ENCODE measurements around the gene COG5. TPM values are rescaled to one million over a fixed set of nuclear protein-coding genes. Genes with fewer than 3 reads are reported as not detected.
A peak's percentile ranks its signal among the peaks of the same experiment; 100 is the strongest.

COG5 gene
- total RNA-seq, 2 donors from 2014 or later: 30.9 to 49.2 TPM

DNA sequence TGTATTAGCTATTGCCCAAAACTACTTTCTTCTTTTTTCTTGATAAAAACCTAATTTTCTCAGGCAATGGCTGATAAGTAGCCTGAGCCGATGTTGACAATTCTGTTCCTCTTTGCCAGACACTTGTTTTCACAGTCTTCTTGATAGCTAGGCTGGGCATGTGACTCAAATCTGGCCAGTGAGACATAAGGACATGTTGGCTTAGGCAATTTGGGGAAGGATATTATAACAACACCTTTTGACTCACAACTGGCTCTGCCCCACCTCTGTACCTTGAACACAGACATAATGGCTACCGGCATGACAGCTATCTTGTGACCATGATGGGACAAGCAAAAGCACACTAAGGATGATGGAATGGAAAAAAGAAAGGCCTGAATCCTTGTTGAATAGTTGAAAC lies 166.7 kb downstream of the COG5 start:
- Mint-ChIP-seq H3K9me3 (no peaks in the 10 kb centered on the region), H3K27ac (no peak overlapping the region)
- ATAC-seq: peak; percentile 33 to 59

GRCh38 chr7:107396081-107396480 lies 167.6 kb downstream of the COG5 start:
- H3K36me3 Mint-ChIP-seq: peaks cover 6% of the 10 kb centered on the region in 2 donors
- ATAC-seq (no peak), DNase-seq (ENCODE audit: low spot score in 2 of 2) (no peak)
- H3K9me3 Mint-ChIP-seq: no peaks in the 10 kb centered on the region
- no peak overlapping the region for H3K27ac Mint-ChIP-seq

More for the DNA sequence above, 166.7 kb downstream of the COG5 start:
- DNase-seq (ENCODE audit: low spot score in 2 of 2): no peak
- peaks cover 6% of the 10 kb centered on the region in 2 donors for H3K36me3 Mint-ChIP-seq

- Mint-ChIP-seq H3K27ac (no peak overlapping the region), H3K36me3 (peaks cover 6% of the 10 kb centered on the region in 2 donors), H3K9me3 (no peaks in the 10 kb centered on the region)
- no peak for DNase-seq (ENCODE audit: low spot score in 2 of 2)
- ATAC-seq: no peak
Measured at GRCh38 chr7:107394831-107395230, 168.9 kb downstream of the COG5 start.

- Mint-ChIP-seq H3K27ac (no peak overlapping the region), H3K36me3 (peaks cover under 1 to 2% of the 10 kb centered on the region in 2 donors), H3K9me3 (no peaks in the 10 kb centered on the region)
- DNase-seq (ENCODE audit: low spot score in 2 of 2) (no peak), ATAC-seq (no peak)
Measured at GRCh38 chr7:107394276-107394675, 169.4 kb downstream of the COG5 start.

DNA sequence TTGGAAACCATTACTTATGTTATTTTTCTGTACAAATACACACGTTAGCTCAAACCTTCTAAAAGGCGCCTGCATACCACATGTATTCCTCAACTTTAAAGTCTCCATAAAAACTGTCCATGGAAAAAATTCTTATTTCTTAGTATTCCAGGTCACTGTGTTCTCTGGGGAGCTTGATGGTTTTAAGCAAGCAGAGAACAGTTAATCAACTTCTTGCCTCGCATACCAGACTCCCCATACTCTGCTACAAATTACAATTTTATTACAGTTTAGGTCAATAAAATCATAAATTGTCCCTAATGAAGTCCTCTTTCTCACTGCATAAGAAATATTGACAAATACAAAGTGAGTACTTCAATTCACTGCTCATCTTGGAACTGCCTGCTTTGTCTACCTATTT lies 170.9 kb downstream of the COG5 start:
- H3K27ac Mint-ChIP-seq: no peak overlapping the region
- no peak for ATAC-seq
- H3K9me3 Mint-ChIP-seq: no peaks in the 10 kb centered on the region
- no peak for DNase-seq (ENCODE audit: low spot score in 2 of 2)
- H3K36me3 Mint-ChIP-seq: no peaks in the 10 kb centered on the region

DNA sequence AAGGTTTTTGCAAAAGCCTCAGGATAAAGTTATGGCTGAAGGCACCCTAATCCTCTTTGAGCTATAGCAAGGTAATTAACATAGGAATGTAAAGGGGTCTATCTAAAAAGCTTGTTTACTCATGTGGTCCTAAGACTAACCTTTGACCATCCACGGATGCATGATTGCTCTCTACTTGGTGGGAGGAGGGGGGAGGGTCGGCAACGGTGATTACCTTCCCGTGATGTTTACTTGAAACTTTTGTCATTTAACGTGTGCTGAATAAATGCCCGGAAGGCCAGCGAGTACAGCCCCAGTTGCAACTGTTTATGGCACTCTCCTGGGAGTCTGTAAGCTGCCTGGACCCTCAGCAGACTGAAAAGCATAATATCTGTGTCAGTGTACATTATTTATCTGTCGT lies 172.8 kb downstream of the COG5 start:
- ATAC-seq: no peak

DNA sequence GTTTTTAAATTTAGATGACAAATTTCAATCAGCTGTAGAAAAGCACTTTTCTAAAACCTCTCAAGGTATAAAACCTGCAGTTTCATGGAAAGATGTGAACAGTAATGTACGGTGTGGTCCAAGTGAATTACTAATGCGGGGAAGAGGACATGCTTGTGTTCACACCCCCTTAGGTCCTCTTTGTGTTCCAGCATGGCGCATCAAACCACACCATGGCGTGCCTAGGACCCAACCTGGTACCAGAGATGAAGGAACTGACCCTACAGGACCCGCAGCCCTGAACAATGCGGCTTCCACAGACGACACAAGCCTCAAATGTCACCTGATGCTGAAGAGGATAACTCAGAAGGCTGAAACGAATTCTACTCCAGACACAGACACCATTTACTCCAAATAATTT lies 175.1 kb downstream of the COG5 start:
- ATAC-seq: no peak
- H3K27ac Mint-ChIP-seq: no peak overlapping the region
- DNase-seq (ENCODE audit: low spot score in 2 of 2): no peak
- H3K36me3 Mint-ChIP-seq: no peaks in the 10 kb centered on the region
- no peaks in the 10 kb centered on the region for H3K9me3 Mint-ChIP-seq

More for the DNA sequence above, 172.8 kb downstream of the COG5 start:
- Mint-ChIP-seq H3K27ac (no peak overlapping the region), H3K36me3 (no peaks in the 10 kb centered on the region), H3K9me3 (no peaks in the 10 kb centered on the region)
- no peak for DNase-seq (ENCODE audit: low spot score in 2 of 2)

DNA sequence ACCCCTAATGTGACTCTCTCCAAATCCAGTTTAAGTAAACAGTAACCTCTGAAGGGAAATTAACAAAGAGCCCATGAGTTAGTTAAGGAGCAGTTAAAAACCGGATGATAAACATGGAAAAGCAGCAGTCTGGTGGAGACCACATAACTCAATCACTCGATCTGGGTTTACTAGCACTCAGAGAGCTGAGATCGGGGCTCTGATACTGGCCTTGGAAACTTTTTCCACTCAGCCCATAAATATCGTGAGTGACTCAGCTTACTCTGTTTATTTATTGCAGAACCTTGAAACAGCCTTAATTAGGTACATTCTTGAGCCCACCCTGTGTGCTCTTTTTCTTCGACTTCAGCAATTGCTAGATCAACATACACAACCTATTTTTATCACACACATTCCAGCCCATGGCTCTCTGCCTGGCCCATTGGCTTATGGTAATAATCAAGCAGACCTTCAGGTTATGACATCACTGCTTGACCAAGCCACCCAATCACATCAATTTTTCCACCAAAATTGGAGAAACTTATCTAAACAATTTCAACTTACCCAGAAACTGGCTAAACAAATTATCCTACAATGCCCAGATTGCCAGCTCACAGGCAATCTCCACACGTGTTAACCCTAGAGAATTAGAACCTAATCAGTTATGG lies 176.0 kb downstream of the COG5 start:
- no peaks in the 10 kb centered on the region for H3K9me3 Mint-ChIP-seq
- ATAC-seq: no peak
- no peaks in the 10 kb centered on the region for H3K36me3 Mint-ChIP-seq
- DNase-seq (ENCODE audit: low spot score in 2 of 2): no peak
- H3K27ac Mint-ChIP-seq: peak overlapping the region in 1 of 2 donors; percentile 12

GRCh38 chr7:107387128-107387527 lies 176.6 kb downstream of the COG5 start:
- no peaks in the 10 kb centered on the region for H3K36me3 Mint-ChIP-seq
- peak overlapping the region in 1 of 2 donors; percentile 12 for H3K27ac Mint-ChIP-seq
- H3K9me3 Mint-ChIP-seq: no peaks in the 10 kb centered on the region
- no peak for DNase-seq (ENCODE audit: low spot score in 2 of 2)
- no peak for ATAC-seq

- Mint-ChIP-seq H3K36me3 (no peaks in the 10 kb centered on the region), H3K9me3 (no peaks in the 10 kb centered on the region), H3K27ac (no peak overlapping the region)
- DNase-seq (ENCODE audit: low spot score in 2 of 2): no peak
- ATAC-seq: no peak
Measured at GRCh38 chr7:107386548-107387102, 177.1 kb downstream of the COG5 start.

DNA sequence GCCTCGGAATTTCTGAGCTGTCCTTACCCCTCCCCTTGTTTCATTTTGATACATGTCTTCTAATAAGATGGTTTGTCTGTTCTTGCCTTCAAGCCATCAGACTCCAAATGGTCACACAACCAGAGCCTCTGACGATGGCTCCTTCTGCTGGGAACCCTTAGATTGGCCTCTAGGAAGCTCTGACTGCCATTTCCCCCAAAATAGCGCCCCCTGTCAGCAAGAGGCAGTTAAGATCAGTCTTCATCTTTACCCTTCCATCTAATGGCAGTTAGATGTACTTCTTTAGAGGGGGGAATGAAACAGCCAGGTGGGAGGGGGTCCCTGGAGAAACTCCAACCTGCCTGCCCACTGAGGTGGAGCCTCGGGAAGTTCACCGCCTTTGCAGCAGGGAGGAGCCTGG lies 179.7 kb downstream of the COG5 start:
- no peak for DNase-seq (ENCODE audit: low spot score in 2 of 2)
- ATAC-seq: no peak
- no peaks in the 10 kb centered on the region for H3K9me3 Mint-ChIP-seq
- no peak overlapping the region for H3K27ac Mint-ChIP-seq
- no peaks in the 10 kb centered on the region for H3K36me3 Mint-ChIP-seq

DNA sequence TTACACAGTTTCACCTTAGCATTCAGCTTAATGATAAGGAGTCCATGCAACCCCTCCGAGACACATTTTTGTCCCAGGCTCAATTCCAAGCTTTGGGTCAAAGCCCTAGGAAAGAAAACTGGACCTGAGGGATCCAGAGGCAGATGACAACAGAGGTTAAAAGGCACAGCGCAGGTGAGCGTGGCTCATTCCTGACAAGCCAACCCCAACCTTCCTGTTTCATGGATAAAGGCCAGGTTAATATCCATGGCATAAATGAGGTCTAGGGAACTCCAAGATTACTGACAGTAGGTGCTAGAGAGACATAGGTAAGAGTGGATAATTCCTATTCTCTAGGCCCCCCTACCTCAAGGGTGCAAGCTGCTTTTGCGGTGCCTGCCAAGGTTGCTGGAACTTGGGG lies 180.5 kb downstream of the COG5 start:
- H3K9me3 Mint-ChIP-seq: no peaks in the 10 kb centered on the region
- H3K27ac Mint-ChIP-seq: no peak overlapping the region
- DNase-seq (ENCODE audit: low spot score in 2 of 2) (no peak), ATAC-seq (no peak)
- no peaks in the 10 kb centered on the region for H3K36me3 Mint-ChIP-seq

- Mint-ChIP-seq H3K9me3 (no peaks in the 10 kb centered on the region), H3K36me3 (no peaks in the 10 kb centered on the region), H3K27ac (no peak overlapping the region)
- ATAC-seq: no peak
- no peak for DNase-seq (ENCODE audit: low spot score in 2 of 2)
Measured at GRCh38 chr7:107381453-107381852, 182.3 kb downstream of the COG5 start.

DNA sequence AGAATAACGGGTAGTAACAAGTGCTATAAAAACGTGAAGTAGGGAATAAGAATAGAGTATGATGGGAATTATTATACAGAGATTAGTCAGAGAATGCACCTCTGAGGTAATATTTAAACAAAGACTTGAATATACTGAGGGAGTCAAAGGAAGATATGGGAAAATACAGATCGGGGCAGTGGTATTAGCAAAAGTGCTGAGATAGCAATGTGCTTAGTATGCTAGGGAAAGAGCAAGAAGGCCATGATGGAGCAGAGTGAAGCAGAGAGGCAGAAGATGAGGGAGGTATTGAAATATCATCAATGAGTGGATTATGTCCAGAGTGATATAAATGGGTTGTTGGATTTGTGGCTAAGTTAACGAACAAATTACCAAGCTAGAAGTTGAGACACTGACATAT lies 190.4 kb downstream of the COG5 start:
- Mint-ChIP-seq H3K9me3 (no peaks in the 10 kb centered on the region), H3K36me3 (no peaks in the 10 kb centered on the region), H3K27ac (no peak overlapping the region)
- ATAC-seq: no peak
- no peak for DNase-seq (ENCODE audit: low spot score in 2 of 2)

DNA sequence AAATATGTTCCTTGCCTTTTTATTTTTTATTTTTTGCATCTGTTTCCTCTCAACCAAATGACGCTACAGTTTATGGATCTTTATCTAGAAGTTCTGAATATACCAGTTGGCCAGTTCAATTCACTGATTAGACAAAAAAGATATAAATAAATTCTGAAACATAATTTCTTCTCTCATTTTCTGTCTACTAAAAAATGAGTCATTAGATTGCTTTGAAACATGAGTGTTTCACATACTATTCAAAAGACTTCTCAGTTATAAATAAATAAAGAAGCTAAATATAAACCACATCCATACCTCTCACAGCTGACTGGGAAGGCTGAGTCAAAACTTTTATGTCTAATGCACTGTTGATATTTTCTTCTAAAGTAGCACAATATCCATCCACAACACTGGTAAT lies 191.4 kb downstream of the COG5 start:
- Mint-ChIP-seq H3K9me3 (no peaks in the 10 kb centered on the region), H3K27ac (no peak overlapping the region), H3K36me3 (no peaks in the 10 kb centered on the region)
- DNase-seq (ENCODE audit: low spot score in 2 of 2) (no peak), ATAC-seq (no peak)

DNA sequence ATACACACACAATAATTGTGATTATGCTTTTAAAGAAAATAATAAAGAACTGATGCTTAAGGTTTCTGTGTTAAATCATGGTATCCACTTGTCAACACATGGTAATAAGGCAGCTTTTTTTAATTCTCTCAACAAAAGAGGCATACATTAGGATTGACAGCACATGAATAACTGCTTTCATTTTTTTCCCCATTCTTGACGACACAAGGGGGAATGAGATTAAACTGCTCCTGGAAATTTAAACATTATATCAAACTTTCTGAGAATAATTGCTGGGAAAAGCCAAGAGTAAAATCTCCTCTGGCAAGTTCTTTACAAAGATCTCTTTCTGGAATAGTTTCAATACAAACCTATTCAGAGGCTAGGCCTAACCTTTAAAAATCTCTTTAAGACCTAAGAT lies 192.9 kb downstream of the COG5 start:
- no peaks in the 10 kb centered on the region for H3K9me3 Mint-ChIP-seq
- ATAC-seq (no peak), DNase-seq (ENCODE audit: low spot score in 2 of 2) (no peak)
- no peaks in the 10 kb centered on the region for H3K36me3 Mint-ChIP-seq
- no peak overlapping the region for H3K27ac Mint-ChIP-seq

DNA sequence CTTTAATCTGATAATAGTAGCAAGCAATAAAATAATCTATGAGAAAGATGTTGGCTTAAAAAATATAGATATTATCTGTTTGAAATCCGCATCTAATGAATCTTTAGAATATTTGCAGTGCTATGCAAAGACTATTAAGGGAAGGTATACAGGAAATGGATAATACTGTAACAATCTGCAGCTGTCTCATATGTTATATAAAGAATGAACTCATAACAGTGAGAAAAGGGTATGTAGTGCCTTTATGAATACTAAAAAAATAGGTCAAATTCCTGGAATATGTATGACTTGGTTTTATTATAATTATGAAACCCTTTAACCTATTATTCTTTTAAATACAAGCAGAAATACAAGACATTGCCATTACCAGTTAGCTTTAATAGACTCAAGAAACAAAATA lies 198.9 kb downstream of the COG5 start:
- ATAC-seq (no peak), DNase-seq (ENCODE audit: low spot score in 2 of 2) (no peak)
- Mint-ChIP-seq H3K36me3 (peaks cover 10 to 27% of the 10 kb centered on the region in 2 donors), H3K9me3 (peaks cover 0 to 4% of the 10 kb centered on the region in 2 donors), H3K27ac (no peak overlapping the region)

DNA sequence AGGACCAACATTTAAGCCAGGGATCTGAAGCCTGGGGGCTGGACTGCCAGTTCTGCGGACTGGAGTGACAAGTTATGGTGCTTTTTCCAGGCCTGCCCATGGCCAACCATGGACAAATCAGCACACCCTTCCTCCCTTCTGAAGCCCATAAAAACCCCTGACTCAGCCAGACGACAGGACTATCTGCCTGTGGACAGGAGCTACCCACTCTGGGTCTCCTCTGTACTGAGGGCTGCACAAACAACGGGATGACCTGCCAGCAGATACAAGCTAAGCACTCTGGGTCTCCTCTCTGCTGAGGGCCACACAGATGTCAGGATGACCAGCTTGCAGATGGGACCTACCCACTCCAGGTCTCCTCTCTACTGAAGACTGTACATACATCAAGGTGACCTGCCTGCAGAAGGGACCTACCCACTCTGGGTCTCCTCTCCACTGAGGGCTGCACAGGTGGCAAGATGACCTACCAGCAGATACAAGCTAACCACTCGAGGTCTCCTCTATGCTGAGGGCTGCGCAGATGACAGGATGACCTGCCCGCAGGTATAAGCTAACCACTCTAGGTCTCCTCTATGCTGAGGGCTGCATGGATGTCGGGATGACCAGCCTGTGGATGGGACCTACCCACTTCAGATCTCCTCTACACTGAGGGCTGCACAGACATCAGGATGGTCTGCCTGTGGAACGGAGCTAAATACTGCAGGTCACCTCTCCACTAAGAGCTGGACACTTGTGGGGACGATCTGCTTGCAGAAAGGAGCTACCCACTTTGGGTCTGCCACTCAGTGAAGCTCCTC lies 204.0 kb downstream of the COG5 start:
- H3K9me3 Mint-ChIP-seq: peaks cover 0 to 4% of the 10 kb centered on the region in 2 donors
- no peak for ATAC-seq
- peaks cover 21 to 37% of the 10 kb centered on the region in 2 donors for H3K36me3 Mint-ChIP-seq
- no peak overlapping the region for H3K27ac Mint-ChIP-seq
- DNase-seq (ENCODE audit: low spot score in 2 of 2): no peak

Measured in activated naive CD4-positive, alpha-beta T cell treated with anti-CD3 and anti-CD28 coated beads, Interleukin-2, amount 50 U/mL, for 72 hours (primary cell).